Prostate gland (tissue), 2 donors: ENCODE data around the gene PRKACB.

Source experiments
- CTCF ChIP-seq, 4 experiments: fragments of 200-600 bp in 2 of 4; fragments of 450-650 bp in 2 of 4; sonication (generic) in 2 of 4; IDR thresholded peaks; 1 replicate in 3 of 4; 2 replicates in 1 of 4; pipeline ENCODE4 v1.5.1; 2016 to 2019; ENCODE audit warnings: antibody characterized with exemption in 4 of 4, mild to moderate bottlenecking in 2 of 4, moderate library complexity in 2 of 4
- POLR2A ChIP-seq: fragments of 450-650 bp; IDR thresholded peaks from one replicate; pipeline ENCODE4 v1.6.1; 2016; ENCODE audit warnings: antibody characterized with exemption, mild to moderate bottlenecking
- POLR2AphosphoS5 ChIP-seq: sonication (generic); formaldehyde crosslinking; IDR thresholded peaks from one replicate; pipeline ENCODE4 v1.6.1; 2017; ENCODE audit warnings: antibody characterized with exemption

- TF ChIP-seq CTCF (IDR thresholded peaks at IDR 0.05) = no peak
- TF ChIP-seq POLR2AphosphoS5 = no peak
- TF ChIP-seq POLR2A = no peak
Measured at GRCh38 chr1:84217239-84217638, 73.2 kb downstream of the PRKACB start.
